ENCODE measurements around the gene ZNF438. TPM values are rescaled to one million over a fixed set of nuclear protein-coding genes. Genes with fewer than 3 reads are reported as not detected.
A peak's percentile ranks its signal among the peaks of the same experiment; 100 is the strongest.

ZNF438 gene
- total and polyA plus RNA-seq, 2 donors (not counting 1 experiment from before 2014, with no cell fraction given), result 4.7 to 6.6 TPM

GRCh38 chr10:30882281-30882680 lies 149.4 kb downstream of the ZNF438 start:
- no peak overlapping the region for H3K27ac ChIP-seq (ENCODE audit: insufficient read depth, low read length)
- no peaks in the 10 kb centered on the region for H3K27me3 ChIP-seq (ENCODE audit: control insufficient read depth, insufficient read depth, low read length)
- no peak overlapping the region for H3K9ac ChIP-seq (ENCODE audit: insufficient read depth, low read length)
- no peaks in the 10 kb centered on the region for H3K36me3 ChIP-seq (ENCODE audit: control insufficient read depth, insufficient read depth, low read length)
- no peak overlapping the region for H3K4me2 ChIP-seq (ENCODE audit: extremely low read depth, insufficient read depth, low read length)
- no peaks in the 10 kb centered on the region for H4K20me1 ChIP-seq (ENCODE audit: control insufficient read depth, extremely low read depth, insufficient read depth, low read length)
- H3K4me1 ChIP-seq (ENCODE audit: control insufficient read depth, extremely low read depth, insufficient read depth, low read length), result no peaks in the 10 kb centered on the region
- H3K9me3 ChIP-seq (ENCODE audit: control insufficient read depth, insufficient read depth, low read depth, low read length), result no peaks in the 10 kb centered on the region
- no peak for TF ChIP-seq EZH2 (IDR thresholded peaks at IDR 0.05; ENCODE audit: low read length, missing control alignments)
- TF ChIP-seq, protein P1, sequence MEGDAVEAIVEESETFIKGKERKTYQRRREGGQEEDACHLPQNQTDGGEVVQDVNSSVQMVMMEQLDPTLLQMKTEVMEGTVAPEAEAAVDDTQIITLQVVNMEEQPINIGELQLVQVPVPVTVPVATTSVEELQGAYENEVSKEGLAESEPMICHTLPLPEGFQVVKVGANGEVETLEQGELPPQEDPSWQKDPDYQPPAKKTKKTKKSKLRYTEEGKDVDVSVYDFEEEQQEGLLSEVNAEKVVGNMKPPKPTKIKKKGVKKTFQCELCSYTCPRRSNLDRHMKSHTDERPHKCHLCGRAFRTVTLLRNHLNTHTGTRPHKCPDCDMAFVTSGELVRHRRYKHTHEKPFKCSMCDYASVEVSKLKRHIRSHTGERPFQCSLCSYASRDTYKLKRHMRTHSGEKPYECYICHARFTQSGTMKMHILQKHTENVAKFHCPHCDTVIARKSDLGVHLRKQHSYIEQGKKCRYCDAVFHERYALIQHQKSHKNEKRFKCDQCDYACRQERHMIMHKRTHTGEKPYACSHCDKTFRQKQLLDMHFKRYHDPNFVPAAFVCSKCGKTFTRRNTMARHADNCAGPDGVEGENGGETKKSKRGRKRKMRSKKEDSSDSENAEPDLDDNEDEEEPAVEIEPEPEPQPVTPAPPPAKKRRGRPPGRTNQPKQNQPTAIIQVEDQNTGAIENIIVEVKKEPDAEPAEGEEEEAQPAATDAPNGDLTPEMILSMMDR (conservative IDR thresholded peaks at IDR 0.05 in 1 of 2, IDR thresholded peaks at IDR 0.05 in 1 of 2; ENCODE audit: low read depth in 1 of 2, low read length in 2 of 2), result no peak
- peak in 1 of 2 donors; percentile 84 for DNase-seq (ENCODE audit: low read depth in 2 of 2)
- no peaks in the 10 kb centered on the region for H3K79me2 ChIP-seq (ENCODE audit: control insufficient read depth, insufficient read depth, low read length)
- H2AFZ ChIP-seq (ENCODE audit: low read length), result no peak overlapping the region
- no peak overlapping the region for H3K4me3 ChIP-seq (replicated peaks in 1 of 4; ENCODE audit: control extremely low read depth in 1 of 4, insufficient read depth in 1 of 4, low read depth in 3 of 4, low read length in 4 of 4)

DNA sequence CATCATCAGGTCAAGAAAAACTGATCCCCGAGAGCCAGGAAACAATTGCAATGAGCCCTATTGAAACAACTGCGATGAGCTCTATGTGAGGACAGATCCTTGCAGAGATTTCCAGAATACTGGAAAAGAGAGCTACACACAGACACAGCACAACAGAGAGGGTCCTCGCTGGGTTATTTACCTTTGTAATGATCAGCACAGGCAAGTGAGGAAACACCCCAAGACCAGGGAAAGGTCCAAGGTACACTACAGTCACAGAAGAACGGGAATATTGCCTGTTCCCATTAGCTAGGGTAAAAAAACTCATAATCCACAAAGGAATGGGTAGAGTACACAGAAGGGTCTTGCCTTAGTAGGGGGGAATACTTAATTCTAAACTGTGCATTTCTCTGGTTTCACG lies 152.7 kb downstream of the ZNF438 start:
- Histone ChIP-seq H3K36me3 (ENCODE audit: control insufficient read depth, insufficient read depth, low read length) (no peaks in the 10 kb centered on the region), H4K20me1 (ENCODE audit: control insufficient read depth, extremely low read depth, insufficient read depth, low read length) (no peaks in the 10 kb centered on the region), H3K9ac (ENCODE audit: insufficient read depth, low read length) (no peak overlapping the region), H3K4me2 (ENCODE audit: extremely low read depth, insufficient read depth, low read length) (no peak overlapping the region), H2AFZ (ENCODE audit: low read length) (no peak overlapping the region), H3K4me3 (replicated peaks in 1 of 4; ENCODE audit: control extremely low read depth in 1 of 4, insufficient read depth in 1 of 4, low read depth in 3 of 4, low read length in 4 of 4) (no peak overlapping the region), H3K9me3 (ENCODE audit: control insufficient read depth, insufficient read depth, low read depth, low read length) (no peaks in the 10 kb centered on the region), H3K27ac (ENCODE audit: insufficient read depth, low read length) (no peak overlapping the region), H3K4me1 (ENCODE audit: control insufficient read depth, extremely low read depth, insufficient read depth, low read length) (no peaks in the 10 kb centered on the region), H3K79me2 (ENCODE audit: control insufficient read depth, insufficient read depth, low read length) (no peaks in the 10 kb centered on the region), H3K27me3 (ENCODE audit: control insufficient read depth, insufficient read depth, low read length) (no peaks in the 10 kb centered on the region)
- DNase-seq (ENCODE audit: low read depth in 2 of 2), result no peak
- TF ChIP-seq, protein P1 (conservative IDR thresholded peaks at IDR 0.05 in 1 of 2, IDR thresholded peaks at IDR 0.05 in 1 of 2; ENCODE audit: low read depth in 1 of 2, low read length in 2 of 2), result no peak
- no peak for TF ChIP-seq EZH2 (IDR thresholded peaks at IDR 0.05; ENCODE audit: low read length, missing control alignments)

- Histone ChIP-seq H3K4me1 (ENCODE audit: control insufficient read depth, extremely low read depth, insufficient read depth, low read length) (no peaks in the 10 kb centered on the region), H3K27me3 (ENCODE audit: control insufficient read depth, insufficient read depth, low read length) (no peaks in the 10 kb centered on the region), H3K9ac (ENCODE audit: insufficient read depth, low read length) (no peak overlapping the region), H3K4me2 (ENCODE audit: extremely low read depth, insufficient read depth, low read length) (no peak overlapping the region), H4K20me1 (ENCODE audit: control insufficient read depth, extremely low read depth, insufficient read depth, low read length) (no peaks in the 10 kb centered on the region), H3K79me2 (ENCODE audit: control insufficient read depth, insufficient read depth, low read length) (no peaks in the 10 kb centered on the region), H3K4me3 (replicated peaks in 1 of 4; ENCODE audit: control extremely low read depth in 1 of 4, insufficient read depth in 1 of 4, low read depth in 3 of 4, low read length in 4 of 4) (no peak overlapping the region), H2AFZ (ENCODE audit: low read length) (no peak overlapping the region), H3K27ac (ENCODE audit: insufficient read depth, low read length) (no peak overlapping the region), H3K36me3 (ENCODE audit: control insufficient read depth, insufficient read depth, low read length) (no peaks in the 10 kb centered on the region), H3K9me3 (ENCODE audit: control insufficient read depth, insufficient read depth, low read depth, low read length) (no peaks in the 10 kb centered on the region)
- no peak for DNase-seq (ENCODE audit: low read depth in 2 of 2)
- TF ChIP-seq, protein P1 (conservative IDR thresholded peaks at IDR 0.05 in 1 of 2, IDR thresholded peaks at IDR 0.05 in 1 of 2; ENCODE audit: low read depth in 1 of 2, low read length in 2 of 2), result no peak
- TF ChIP-seq EZH2 (IDR thresholded peaks at IDR 0.05; ENCODE audit: low read length, missing control alignments), result no peak
Measured at GRCh38 chr10:30877111-30877510, 154.6 kb downstream of the ZNF438 start.
